Stimulated activated CD4-positive, alpha-beta T cell treated with anti-CD3 and anti-CD28 coated beads, TNF-alpha, amount 100 ng/mL, for 4 hours (primary cell): ENCODE results near the gene NCBP3.
A peak's percentile ranks its signal among the peaks of the same experiment; 100 is the strongest.

Source experiments
- DNase-seq, 3 experiments: peaks; one replicate each; pipeline ENCODE4 v3.0.0-alpha.2; 2020; ENCODE audit warnings: low read depth in 3 of 3

NCBP3 gene

GRCh38 chr17:3755335-3756030 lies 90.6 kb downstream of the NCBP3 start:
- DNase-seq: no peak

DNA sequence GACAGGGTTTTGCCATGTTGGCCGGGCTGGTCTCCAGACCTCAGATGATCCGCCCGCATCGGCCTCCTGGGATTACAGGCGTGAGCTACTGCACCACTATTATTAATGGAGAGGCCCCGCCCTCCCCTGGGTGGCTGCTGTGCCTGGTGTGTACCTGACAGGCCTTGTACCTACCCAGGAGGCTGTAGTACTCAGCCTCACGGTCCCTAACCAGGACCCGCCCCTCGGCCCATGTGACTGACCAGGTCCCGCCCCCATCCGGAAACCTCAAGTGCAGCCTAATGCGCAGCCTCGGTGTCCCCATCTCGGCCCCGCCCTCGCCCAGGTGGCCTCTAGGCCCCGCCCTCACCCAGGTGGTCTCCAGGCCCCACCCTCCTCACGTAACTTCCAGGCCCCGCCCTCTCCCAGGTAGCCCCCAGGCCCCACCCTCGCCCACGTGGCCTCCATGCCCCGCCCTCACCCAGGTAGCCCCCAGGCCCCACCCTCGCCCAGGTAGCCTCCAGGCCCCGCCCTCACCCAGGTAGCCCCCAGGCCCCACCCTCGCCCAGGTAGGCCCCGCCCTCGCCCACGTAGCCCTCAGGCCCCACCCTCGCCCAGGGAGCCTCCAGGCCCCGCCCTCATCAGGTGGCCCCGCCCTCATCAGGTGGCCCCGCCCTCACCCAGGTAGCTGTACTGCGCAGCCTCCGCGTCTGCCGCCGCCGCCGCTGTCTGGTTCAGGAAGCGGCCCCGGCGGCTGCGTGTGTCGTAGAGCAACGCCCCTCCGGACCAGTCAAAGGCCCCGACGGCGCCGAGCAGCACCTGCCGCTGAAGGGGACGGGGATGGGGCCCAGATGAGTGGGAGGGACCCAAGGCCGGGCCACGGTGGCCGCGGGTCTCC lies 91.3 kb downstream of the NCBP3 start:
- peak; percentile 45 to 58 (median 50) for DNase-seq

DNA sequence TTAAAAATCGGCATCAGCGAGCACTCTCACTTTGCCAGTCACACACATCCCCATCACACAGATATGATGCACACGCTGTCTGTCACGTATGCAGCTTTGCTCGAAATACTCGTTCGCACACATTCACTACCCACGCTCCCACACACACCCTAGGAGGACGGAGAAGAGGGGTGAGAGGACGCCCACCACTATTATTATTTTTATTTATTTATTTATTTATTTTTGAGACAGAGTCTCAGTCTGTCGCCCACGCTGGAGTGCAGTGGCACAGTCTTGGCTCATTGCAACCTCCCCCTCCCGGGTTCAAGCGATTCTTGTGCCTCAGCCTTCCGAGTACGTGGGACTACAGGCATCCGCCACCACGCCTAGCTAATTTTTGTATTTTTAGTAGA lies 92.0 kb downstream of the NCBP3 start:
- no peak for DNase-seq

DNA sequence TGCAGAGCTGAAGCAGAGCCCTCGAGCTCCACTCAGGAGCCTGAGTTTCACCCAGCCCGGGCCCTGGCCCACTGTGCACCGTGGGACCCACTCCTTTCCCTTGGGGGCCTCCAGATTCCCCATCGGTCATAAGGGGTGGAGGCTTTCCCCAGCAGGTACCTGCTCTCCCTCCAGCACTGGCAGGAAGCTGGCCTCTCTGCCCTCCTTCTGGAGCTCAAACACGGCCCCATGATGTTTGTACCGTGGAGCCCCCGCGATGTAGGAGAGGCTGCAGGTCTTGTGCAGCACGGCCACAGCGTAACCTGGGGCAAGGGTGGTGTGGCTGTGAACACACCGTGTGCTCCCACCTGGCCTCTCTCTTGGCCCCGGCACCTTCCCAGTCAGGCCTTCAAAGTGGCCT lies 92.4 kb downstream of the NCBP3 start:
- no peak for DNase-seq
